ENCODE data around the gene FAM78A.
A peak's percentile ranks its signal among the peaks of the same experiment; 100 is the strongest.
"Not testable (repeated sequence)": the region's sequence is repeated elsewhere in the genome, so short reads cannot be mapped to it uniquely, and the experiment has no call there.

Gene FAM78A

DNA sequence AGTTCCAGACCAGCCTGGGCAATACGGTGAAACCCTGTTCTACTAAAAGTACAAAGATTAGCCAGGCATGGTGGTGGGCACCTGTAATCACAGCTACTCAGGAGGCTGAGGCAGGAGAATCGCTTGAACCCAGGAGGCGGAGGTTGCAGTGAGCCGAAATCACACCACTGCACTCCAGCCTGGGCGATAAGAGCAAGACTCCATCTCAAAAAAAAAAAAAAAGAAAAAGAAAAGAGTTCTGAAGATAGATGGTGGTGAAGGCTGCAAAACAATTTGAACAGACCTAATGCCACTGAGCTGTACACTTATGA, 13.3 kb downstream of the FAM78A start:
- not testable (repeated sequence) for DNase-seq (ENCODE audit: low read depth)

GRCh38 chr9:131262327-131263032, 13.8 kb downstream of the FAM78A start:
- no peak for DNase-seq (ENCODE audit: low read depth)

DNA sequence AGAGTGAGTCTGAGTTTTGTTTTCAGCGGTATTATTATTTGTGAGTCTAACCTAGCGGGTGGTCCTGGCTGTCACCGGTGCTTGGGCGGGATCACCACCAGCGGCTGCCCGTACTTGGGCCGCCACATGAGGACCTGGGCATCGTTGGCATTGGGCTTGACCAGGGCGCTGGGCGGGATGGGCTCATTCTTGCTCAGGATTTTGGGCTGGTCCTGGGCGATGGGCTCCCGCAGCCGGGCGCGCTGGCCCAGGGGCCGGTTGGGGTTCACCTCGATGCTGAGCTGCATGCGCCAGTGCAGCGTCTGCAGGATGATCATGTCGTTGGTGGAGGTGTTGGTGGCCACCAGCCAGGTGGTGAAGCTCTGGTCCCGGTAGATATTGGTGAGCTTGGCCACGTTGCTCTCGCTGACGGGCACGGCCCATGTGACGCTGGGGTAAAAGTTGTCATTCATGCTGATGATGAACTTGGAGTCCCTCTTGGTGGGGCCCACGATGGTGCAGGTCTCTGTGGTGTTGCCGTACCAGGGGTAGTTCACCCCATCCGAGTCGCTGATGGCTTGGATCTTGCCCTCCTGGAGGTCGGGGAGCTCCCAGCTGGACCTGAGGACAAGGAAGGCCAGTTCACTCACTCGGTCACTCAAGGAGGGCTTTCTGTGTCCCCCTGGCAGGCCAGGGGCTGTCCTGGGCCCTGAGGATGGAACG, 15.4 kb downstream of the FAM78A start:
- no peak for DNase-seq (ENCODE audit: low read depth)

GRCh38 chr9:131259916-131260597, 16.3 kb downstream of the FAM78A start:
- no peak for DNase-seq (ENCODE audit: low read depth)

GRCh38 chr9:131259432-131259898, 16.8 kb downstream of the FAM78A start:
- DNase-seq (ENCODE audit: low read depth) = no peak

DNA sequence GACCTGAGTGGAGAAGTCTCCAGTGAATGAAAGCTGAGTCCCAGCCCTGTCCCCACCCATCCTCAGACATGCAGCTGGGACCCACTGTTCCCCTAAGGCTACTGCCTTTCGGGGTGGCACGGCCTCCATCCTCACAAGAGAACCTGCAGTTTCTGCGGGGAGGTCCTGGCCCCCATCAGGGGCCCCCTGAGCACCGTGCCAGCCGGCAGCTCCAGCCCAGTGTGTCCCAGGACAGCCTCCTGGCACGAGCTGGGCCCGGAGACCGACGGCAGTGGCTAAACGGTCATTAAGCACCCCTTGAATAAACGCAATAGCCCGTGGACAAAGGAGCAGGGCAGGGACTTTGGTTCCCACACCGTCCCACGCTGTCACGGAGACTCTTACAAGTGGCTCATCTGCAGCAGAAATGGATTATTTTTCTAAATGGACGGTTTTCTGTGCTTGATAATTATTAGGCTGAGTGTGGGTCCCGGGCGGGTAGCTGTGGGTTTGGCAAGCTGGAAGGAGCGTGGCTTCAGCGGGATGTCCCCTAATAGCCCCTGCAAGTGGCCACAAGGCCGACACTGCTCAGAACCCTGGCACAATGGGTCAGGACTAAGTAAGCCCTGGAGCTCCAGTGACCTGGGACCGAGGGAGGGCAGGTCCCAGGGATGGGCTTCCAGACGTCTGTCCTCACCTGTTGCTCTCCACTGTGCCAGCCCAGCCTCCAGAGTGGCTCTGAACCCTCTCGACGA, 17.4 kb downstream of the FAM78A start:
- DNase-seq (ENCODE audit: low read depth) = no peak

DNA sequence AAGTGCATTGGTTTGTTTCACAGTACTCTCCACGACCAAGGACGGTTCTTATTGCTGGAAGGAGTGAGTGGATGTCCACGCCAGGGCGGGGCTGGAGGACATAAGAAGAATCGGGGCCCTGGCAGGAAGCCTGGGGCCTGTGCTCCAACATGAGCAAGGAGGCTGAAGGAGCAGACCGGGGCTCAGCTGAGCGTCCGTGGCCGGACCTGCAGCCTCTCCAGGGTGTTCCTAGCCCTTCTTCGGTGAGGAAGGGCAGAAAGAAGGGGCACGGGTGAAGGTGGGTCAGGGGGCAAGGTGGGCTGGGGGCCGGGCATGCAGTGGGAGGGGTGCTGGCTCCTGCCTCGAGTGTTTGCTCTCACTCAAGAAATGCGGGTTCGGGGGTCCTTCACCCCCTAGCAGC, 18.1 kb downstream of the FAM78A start:
- DNase-seq (ENCODE audit: low read depth) = no peak

DNA sequence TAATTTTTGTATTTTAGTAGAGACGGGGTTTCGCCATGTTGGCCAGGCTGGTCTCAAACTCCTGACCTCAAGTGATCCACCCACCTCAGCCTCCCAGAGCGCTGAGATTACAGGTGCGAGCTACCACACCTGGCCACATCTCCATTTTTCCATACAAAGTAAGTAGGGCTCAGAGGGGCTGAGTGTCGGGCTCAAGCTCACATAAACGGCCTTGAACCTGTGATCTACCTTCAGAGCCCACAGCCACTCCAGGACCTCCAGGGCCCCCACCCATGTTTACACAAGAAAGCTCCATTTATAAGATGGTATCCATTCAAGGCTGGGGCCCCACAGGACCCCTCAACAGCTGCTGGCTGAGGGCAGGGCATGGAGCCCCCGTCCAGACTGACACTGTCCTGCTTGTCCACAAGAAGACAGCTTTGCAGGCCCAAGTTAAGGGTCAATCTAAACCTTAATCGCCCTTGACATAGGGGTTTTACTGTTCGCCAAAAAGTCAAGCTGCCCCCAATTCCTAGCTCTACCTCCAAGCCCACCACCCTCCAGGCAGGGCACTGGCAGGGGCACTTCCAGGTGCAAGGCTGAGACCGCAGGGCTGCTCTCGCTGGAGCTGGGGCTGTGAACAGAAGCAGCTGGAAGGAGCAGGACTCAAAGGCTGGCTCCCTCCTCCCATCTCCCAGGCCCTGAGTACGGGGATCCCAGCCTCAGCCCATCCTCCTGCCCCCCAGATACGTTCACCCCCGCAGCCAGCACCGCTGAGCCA, 18.9 kb downstream of the FAM78A start:
- no peak for DNase-seq (ENCODE audit: low read depth)

DNA sequence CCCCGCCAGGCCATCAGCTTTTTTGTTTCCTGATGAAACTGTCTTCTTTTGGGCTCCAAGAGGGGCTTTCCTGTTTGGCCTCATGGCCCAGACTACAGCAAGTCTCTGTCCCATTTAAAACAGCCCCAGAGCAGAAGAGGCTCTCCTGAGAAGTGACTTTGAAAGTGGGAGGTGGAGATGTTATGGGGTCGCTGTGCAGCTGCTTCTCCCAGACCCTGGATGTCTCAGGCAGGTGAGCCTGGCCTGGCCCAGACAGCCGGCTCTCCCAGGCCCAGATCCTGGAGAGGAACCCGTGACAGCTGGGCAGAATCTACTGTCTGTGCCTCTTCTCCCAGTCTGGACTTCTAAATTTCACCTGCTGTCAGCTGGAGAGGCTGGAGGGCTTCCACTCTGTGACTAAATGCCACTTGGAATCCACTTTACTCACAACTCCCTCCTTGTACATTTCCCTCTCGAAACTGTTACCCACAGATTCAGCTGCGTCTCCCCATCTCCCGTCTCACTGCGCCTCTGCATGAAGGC, 20.6 kb downstream of the FAM78A start:
- no peak for DNase-seq (ENCODE audit: low read depth)

- no peak for DNase-seq (ENCODE audit: low read depth)
Measured at GRCh38 chr9:131254626-131255025, 21.7 kb downstream of the FAM78A start.

DNA sequence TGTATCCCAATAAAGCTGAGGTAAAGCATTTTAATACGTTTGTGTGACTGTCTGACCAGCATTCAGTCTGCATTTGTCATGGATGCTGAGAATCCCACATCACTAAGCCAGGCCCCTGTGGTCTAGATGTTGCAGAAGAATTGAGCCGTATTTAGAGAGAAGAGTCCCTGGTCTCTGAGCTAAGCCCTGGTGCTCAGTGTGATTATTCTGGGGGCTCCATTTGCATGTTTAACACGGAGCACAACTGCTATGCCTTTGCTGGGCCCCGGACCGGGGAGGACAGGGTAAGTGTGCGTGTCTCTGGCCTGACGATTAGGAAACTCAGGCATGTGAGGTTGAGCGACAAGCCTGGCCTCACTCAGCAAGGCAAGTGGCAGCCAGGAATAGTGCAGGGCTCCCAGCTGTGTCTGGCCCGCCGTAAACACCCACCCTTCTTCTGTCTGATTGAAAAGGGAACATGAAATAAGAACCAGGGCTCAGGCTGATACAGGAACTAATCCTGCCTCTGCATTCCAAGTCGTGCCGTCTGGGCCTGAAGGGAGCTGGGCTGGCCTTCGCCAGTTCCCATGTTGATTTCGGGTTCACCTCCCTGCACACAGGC, 22.3 kb downstream of the FAM78A start:
- DNase-seq (ENCODE audit: low read depth) = no peak

DNA sequence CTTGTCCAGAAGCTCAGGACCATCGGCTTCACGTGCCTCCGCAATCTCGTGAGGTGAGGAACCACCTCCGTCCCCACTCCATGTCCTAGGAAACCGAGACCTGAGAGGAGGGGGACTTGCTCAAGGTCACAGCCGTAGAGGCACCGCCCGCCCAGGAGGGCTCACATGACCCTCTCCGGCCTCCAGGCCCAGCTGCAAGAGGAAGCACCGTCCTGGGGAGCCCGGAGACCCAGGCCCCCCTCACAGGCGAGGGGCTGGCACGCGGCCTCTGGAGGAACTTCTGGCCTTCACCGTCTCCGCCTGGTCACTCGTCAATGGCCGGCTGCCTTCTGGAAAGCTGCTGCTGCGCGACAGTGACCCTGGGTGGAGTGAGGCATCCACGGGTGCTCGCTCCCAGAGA, 24.2 kb downstream of the FAM78A start:
- no peak for DNase-seq (ENCODE audit: low read depth)

- DNase-seq (ENCODE audit: low read depth) = no peak
Measured at GRCh38 chr9:131246618-131247017, 29.7 kb downstream of the FAM78A start.

GRCh38 chr9:131244331-131244730, 32.0 kb downstream of the FAM78A start:
- not testable (repeated sequence) for DNase-seq (ENCODE audit: low read depth)

GRCh38 chr9:131240047-131240921, 36.0 kb downstream of the FAM78A start:
- no peak for DNase-seq (ENCODE audit: low read depth)

DNA sequence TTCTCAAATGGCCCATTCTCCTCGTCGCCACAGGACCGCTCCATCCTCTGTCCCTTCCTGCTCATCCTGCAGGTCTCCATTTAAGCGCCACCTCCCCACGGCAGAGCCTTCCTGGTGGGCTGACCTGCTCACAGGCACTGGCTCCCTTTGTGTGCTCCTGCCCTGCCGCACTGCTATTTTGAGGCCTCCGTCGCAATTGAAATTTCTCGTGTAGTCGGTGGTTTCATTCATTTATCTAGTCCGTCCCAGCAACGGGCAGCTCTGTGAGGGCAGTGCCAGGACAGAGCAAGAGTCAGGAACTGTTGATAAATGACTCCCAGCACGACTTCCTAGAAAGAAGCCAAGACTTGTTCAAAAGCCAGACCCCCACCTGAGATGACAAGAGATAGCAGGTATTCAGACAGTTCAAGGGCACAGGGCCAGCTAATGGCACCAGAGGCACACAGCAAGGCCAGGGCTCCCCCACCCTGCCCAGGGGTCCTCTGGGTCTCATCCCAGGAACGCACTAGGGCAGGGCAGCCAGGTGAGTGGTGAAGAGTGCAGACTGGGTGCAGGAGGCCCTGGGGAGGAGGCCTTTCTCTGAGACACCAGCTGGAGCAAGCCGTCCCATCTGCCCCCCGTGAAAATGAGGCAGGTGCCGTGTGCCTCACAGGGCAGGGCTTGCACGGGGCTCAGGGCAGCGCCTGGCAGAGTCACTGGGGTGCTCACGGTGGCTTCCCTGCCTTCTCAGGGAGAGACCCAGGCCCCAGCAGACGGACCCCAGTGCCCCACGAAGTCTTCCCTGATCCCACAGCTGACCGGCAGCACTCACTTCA, 36.9 kb downstream of the FAM78A start:
- no peak for DNase-seq (ENCODE audit: low read depth)

DNA sequence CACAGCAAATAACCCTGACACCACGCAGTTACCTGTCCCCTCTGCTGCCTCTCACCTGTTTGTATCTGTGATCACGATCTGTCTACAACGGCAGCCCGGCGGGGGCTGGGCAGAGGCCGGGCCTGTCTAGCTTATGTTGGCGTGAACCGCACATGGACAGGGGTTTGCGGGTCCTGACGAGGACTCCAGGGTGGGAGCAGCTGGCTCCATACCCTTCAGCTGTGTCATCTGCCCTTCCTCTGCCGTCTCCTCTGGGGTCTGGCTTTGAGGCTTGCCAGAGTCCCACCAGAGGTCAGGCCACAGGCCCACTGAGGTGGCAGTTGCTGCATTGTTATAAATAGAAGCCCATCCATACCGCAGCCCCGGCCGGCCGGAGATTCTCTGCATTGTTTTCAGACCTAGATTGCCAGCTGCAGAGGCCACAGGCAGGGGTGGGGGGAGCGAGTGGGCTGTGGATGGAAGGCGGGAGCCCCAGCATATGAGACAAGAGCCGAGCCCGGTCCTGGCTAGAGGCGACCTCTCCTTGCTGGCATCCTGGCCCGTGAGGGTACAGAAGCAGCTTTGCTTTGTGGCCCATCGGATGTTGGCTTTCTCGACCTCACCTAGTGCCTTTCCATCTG, 37.8 kb downstream of the FAM78A start:
- no peak for DNase-seq (ENCODE audit: low read depth)

DNA sequence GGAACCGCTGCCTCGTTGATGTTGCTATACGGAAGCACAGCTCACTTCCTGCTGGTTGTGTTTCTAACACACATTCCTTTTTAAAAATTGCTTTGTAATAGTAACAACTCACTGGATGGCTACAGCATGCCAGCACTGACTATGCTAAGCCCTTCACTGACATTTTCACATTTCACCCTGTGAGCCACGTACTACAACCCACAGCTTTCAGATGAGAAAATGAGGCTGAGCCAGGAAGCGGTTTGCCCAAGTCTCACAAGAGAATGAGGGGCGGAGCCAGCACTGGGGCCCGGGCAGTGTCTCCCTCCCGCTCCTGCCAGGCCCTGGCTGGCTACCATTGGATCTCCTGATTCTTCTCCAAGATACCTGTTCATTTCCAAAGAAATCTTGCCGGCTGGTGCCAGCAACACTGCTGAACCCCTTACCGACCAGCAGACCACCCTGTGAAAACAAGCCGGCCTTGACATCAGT, 38.3 kb downstream of the FAM78A start:
- peak; percentile 78 for DNase-seq (ENCODE audit: low read depth)

DNA sequence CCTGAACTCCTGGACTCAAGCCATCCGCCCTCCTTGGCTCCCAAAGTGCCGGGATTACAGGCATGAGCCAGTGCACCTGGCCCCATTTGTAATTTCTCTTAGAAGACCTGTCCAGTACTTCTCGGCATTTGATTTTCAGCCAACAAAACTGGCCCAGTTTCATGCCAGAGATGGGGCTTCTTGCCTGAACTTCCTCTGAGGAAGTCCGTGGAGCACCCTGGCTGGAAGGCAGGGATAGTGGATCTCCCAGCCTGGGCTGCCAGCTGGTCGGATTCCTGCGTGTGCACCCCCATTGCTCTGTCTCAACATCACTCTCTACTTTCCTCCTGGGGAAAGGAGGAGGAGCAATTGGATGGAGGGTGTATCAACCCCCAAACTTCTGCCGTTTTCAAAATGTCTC, 39.0 kb downstream of the FAM78A start:
- DNase-seq (ENCODE audit: low read depth) = no peak

Data from stimulated activated CD4-positive, alpha-beta T cell treated with anti-CD3 and anti-CD28 coated beads, Interleukin-2, amount 100 ng/mL, for 4 hours (primary cell).